RWPE1 (cell line): Measurements from ENCODE around the gene MYADML2.

Source experiments
- CTCF ChIA-PET: fragments of 350-600 bp; sonication (Branson Sonifier 250); formaldehyde crosslinking; extraction: SDS; loops from one replicate; lab custom pipeline; 2021; lab: Yijun Ruan, JAX
- POLR2A ChIA-PET: fragments of 400-600 bp; formaldehyde crosslinking; extraction: SDS; loops from one replicate; lab custom pipeline; 2020; ENCODE audit warnings: antibody characterized with exemption; ENCODE audit not compliant: low non-redundant PET; lab: Yijun Ruan, JAX
- DNase-seq: peaks from one replicate; pipeline ENCODE4 v3.0.0; 2012; ENCODE audit warnings: low spot score
- H3K27ac ChIP-seq: fragments of 450-650 bp; 2 replicates; pipeline ENCODE4 v1.5.1; 2017
- TF ChIP-seq, protein P1 (sequence below): fragments of 450-650 bp; conservative IDR thresholded peaks from 2 replicates; pipeline ENCODE4 v1.5.1; 2017; ENCODE audit warnings: low read depth, mild to moderate bottlenecking

Gene MYADML2

DNA sequence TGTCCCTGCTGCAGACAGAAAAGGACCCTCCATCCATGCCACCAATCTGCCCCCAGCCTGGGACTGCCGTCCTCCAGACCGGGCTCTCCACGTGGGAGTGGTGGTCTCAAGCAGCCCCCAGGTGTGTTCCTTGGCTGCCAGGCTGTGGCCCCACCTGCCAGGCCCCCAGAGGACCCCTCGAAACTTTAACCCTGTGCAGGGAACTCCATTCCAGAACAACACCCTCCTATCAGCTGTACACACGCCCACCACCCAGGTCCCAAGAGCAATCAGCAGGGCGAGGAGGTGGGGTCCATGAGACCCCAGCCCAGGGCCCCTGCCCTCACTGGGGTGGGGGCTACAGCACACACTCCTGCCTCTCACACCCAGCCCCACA, 11.3 kb downstream of the MYADML2 start:
- DNase-seq: no peak
- CTCF ChIA-PET: interaction anchor here (1.8 kb wide), 1 partner anchor 24 kb away, joined by 6 read pairs; no protein-coding TSS in a partner anchor
- TF ChIP-seq, protein P1, sequence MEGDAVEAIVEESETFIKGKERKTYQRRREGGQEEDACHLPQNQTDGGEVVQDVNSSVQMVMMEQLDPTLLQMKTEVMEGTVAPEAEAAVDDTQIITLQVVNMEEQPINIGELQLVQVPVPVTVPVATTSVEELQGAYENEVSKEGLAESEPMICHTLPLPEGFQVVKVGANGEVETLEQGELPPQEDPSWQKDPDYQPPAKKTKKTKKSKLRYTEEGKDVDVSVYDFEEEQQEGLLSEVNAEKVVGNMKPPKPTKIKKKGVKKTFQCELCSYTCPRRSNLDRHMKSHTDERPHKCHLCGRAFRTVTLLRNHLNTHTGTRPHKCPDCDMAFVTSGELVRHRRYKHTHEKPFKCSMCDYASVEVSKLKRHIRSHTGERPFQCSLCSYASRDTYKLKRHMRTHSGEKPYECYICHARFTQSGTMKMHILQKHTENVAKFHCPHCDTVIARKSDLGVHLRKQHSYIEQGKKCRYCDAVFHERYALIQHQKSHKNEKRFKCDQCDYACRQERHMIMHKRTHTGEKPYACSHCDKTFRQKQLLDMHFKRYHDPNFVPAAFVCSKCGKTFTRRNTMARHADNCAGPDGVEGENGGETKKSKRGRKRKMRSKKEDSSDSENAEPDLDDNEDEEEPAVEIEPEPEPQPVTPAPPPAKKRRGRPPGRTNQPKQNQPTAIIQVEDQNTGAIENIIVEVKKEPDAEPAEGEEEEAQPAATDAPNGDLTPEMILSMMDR: no peak
- POLR2A ChIA-PET: no interaction called here
- peak overlapping the region; percentile 98 for H3K27ac ChIP-seq

DNA sequence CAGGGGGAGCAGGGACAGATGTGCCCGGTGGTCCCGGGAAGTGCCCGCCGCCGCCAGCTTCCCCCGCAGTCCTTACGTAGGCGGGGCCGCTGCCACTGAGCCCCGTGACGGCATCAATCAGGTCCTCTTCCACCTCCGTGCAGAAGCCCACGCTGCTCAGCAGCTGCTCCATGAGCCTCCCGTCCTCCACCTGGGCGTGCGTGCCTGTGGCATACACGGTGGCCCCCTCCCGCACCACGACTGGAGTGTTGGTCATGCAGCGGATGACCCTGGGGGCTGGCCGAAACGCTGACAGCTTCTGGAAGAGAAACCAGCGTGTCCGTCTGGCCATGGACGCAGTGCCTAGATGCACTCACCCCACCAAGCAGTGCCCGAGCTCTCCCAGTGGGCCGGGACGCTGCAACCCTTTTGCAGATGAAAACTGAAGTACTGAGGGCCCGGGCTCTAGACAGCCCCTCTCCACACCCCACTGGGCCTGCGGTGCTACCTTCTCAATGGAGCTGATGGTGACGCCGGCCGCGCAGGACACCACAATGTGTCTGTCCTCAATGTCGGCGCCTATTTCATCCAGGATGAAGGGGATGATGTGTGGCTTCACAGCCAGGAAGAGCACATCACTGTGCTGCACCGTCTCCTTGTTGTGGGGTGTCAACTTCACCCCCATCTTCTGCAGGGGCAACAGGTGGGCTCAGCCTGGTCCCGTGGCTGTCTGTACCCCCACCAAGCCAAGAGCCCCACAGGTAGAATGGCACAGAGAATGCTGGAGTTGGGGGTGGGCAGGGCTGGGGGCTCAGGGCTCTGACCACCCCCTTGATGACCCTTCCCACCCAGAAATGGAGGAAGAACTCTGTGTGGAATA, 12.0 kb downstream of the MYADML2 start:
- POLR2A ChIA-PET: no interaction called here

DNA sequence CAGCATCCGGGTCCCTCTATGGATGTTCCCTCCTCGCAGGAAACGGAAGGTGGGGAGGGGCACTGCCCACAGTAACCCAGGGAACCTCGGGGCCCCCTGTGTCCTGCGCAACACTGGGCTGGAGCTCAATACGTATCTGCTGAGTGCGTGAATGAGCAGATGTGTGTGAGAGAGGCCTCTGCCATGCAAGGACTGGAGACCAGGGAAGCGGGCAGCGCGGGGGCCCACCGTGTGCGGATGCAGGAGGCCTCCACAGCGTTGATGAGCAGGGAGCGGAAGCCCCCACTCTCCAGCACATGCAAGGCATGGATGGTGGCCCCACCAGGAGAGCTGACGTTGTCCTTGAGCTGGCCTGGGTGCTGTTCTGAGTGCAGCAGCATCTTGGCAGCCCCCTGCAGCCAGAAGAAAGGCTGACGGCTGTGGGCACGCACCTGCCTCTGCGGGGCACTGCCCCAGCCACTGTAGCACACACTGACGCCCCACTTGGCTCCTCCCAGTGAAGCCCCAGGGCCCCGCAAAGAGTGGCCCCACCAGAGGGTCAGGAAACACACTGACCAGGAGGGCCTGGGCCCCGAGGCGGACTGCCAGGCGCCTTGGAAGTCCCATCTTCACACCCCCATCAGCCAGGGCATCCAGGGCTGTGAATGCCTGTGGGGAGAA, 12.8 kb downstream of the MYADML2 start:
- peak overlapping the region; percentile 98 for H3K27ac ChIP-seq
- CTCF ChIA-PET: no interaction called here
- POLR2A ChIA-PET: no interaction called here
- TF ChIP-seq, protein P1: no peak
- DNase-seq: no peak

More for the DNA sequence above, 12.0 kb downstream of the MYADML2 start:
- TF ChIP-seq, protein P1: no peak
- peak overlapping the region; percentile 98 for H3K27ac ChIP-seq
- CTCF ChIA-PET: interaction anchor here (1.8 kb wide), 1 partner anchor 25 kb away, joined by 6 read pairs; no protein-coding TSS in a partner anchor
- DNase-seq: no peak

DNA sequence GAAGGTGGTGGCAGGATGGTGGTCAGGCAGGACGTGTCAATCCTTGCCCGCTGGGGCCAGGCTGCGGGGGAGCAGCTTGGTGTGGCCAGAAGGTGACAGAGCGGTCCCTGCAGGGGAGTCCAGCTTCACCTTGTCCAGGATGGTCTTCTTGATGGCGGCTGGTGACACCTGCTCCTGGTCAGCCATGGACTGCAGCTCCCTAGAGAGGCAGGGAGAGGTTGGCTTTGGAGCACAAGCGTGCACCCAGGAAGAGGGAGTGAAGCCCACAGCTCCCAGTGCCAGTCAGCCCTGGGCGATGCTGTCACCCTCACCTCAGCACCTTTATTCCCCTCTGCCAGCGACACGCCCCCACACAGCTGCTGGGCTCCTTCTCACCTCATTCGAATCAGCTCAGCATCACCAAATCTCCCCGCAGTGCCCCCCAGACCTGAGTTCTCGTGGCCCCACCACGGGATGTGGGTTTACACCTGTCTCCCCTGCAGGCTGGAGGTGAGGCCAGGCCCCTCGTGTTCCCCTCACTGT, 13.8 kb downstream of the MYADML2 start:
- ChIA-PET POLR2A (no interaction called here), CTCF (interaction anchor here (0.8 kb wide), 1 partner anchor 26 kb away, joined by 4 read pairs; no protein-coding TSS in a partner anchor)
- peak overlapping the region; percentile 98 for H3K27ac ChIP-seq
- TF ChIP-seq, protein P1: no peak
- DNase-seq: no peak

DNA sequence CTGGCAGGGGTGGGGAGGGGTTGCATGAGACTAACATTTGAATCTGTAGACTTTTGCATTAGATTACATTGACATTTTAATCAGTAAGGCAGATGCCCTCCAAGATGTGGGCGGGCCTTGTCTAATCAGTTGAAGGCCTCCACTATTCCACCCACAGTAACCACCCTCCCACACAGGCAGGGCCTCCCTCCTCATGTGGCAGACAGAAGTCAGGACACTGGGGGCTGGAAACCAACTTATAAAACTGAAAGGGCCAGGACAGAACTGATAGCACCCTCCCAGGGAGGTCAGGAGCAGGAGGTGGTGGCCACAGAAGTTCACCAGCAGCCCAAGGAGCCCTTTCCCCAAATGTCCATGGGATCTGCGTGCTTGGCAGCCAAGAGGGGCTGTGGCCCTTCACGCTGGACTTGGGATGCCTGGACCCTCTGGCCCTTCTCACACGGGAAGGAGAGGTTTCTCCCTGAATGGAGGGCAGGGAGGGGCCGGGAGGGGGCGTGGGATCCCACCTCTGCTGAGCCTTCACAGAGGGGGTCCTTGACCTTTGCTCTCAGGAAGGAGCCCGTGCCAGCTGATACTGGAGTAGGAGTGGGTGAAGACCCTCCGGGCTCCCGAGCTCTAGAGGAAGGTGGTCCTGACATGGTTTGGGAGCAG, 14.6 kb downstream of the MYADML2 start:
- H3K27ac ChIP-seq: peak overlapping the region; percentile 98
- DNase-seq: no peak
- CTCF ChIA-PET: no interaction called here
- POLR2A ChIA-PET: no interaction called here
- TF ChIP-seq, protein P1: no peak
